Measurements from ENCODE around the gene SEC31A.

Gene SEC31A

DNA sequence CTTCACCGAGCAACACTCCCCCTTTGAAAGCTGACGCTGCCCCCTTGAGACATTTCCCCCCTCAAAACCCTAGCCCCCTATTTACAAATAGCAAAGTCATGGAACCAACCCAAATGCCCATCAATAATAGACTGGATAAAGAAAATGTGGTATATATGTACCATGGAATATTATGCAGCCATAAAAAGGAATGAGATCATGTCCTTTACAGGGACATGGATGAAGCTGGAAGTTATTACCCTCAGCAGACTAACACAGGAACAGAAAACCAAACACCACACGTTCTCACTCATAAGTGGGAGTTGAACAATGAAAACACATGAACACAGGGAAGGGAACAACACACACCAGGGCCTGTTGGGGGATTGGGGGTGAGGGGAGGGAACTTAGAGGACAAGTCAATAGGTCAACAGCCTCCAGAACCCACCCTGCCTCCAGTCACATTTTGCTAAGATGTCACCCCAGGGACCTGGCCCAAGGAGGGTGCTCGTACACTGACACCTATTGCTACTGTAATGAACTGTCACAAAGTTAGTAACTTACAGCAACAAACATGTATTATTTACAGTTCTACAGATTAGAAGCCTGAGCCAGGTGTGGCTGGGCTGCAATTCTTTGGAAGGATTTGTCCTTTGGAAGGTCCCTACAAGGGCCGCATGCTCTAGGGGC, 113.0 kb downstream of the SEC31A start:
- Histone ChIP-seq H3K9ac (ENCODE audit: low read length) (no peak overlapping the region), H2BK15ac (ENCODE audit: low read depth, poor library complexity, severe bottlenecking) (no peak overlapping the region), H3K4ac (ENCODE audit: low read depth in 1 of 2, low read length in 2 of 2) (no peak overlapping the region), H3K4me3 (ENCODE audit: insufficient read depth in 1 of 2, low read depth in 1 of 2, low read length in 2 of 2) (no peak overlapping the region), H3K4me1 (ENCODE audit: control insufficient read depth, insufficient read depth, low read depth, low read length) (peaks cover 24% of the 10 kb centered on the region), H3K79me1 (replicated peaks; ENCODE audit: low read length, poor library complexity, severe bottlenecking) (peaks cover 25% of the 10 kb centered on the region), H2AFZ (ENCODE audit: low read depth, low read length) (no peak overlapping the region), H3K4me2 (ENCODE audit: low read length, poor library complexity, severe bottlenecking) (no peak overlapping the region), H3K23ac (ENCODE audit: low read length in 2 of 2) (no peak overlapping the region), H3K9me3 (ENCODE audit: control insufficient read depth, low read length) (no peaks in the 10 kb centered on the region), H3K27ac (ENCODE audit: low read length, poor library complexity, severe bottlenecking) (no peak overlapping the region), H4K8ac (ENCODE audit: low read length) (no peak overlapping the region), H3K27me3 (ENCODE audit: control insufficient read depth in 1 of 2, insufficient read depth in 1 of 2, low read length in 2 of 2) (no peaks in the 10 kb centered on the region), H3K14ac (ENCODE audit: low read length in 2 of 2) (no peak overlapping the region), H2BK5ac (ENCODE audit: low read depth, low read length, poor library complexity, severe bottlenecking) (no peak overlapping the region), H3K18ac (ENCODE audit: low read depth in 1 of 2, low read length in 2 of 2) (no peak overlapping the region), H2AK5ac (ENCODE audit: low read length, severe bottlenecking) (peak overlapping the region; percentile 57), H2BK12ac (ENCODE audit: low read length in 2 of 2) (no peak overlapping the region), H3K36me3 (ENCODE audit: control insufficient read depth in 1 of 2, insufficient read depth in 2 of 2, low read depth in 1 of 2, low read length in 2 of 2) (no peaks in the 10 kb centered on the region), H2BK120ac (ENCODE audit: low read depth, low read length) (no peak overlapping the region), H4K91ac (ENCODE audit: low read length) (no peak overlapping the region)
- DNase-seq, result no peak
- WGBS, result 97% methylated on average over 3 of the region's 5 CpGs

DNA sequence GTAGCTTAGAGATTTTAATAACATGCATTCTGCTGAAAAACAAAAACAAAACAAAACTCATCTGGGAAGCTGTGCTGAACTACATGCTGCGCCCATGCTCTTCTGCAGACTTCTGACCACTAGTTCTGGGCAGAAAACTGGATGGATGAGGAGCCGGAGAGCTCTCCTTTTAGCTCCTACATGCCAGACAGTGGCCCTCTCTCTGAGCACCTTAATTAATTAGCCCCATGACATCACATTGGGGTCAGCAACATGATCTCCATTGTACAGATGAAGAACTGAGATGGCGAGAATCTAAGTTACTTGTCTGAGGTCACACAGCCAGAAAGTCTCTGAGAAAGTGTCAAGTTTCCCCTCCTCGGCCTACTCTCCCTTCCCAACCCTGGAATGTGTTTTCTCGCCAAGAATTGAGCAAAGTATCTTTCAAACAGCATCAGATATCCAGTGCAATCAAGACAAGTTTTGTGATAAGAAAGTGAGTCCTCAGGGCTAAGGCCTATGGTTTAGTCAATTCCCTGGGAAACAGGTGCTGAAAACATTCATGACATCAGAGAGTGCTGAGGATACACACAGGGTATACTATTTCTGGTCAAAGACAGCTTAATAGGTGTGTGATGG, 113.9 kb downstream of the SEC31A start:
- 90% methylated on average over 4 of the region's 5 CpGs for WGBS

DNA sequence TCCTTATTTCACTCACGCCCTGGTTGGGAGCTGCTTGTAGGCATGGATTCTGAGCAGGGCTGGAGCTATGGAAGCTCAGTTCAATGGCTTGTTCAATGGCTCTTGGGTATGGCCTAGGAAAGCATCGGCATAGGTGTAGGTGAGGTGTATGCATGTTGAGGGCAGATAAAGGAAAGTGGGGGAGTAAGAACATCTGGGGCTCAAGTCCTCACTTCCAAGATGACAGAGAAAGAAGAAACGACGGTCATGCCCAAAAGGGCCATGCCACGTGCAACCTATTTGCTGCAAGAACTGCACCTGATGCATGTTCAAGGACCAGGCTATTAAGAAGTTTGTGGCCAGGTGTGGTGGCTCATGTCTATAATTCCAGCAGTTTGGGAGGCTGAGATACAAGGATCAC, 115.7 kb downstream of the SEC31A start:
- Histone ChIP-seq H2BK15ac (ENCODE audit: low read depth, poor library complexity, severe bottlenecking) (no peak overlapping the region), H3K79me1 (replicated peaks; ENCODE audit: low read length, poor library complexity, severe bottlenecking) (peaks cover 31% of the 10 kb centered on the region), H2BK12ac (ENCODE audit: low read length in 2 of 2) (no peak overlapping the region), H4K91ac (ENCODE audit: low read length) (no peak overlapping the region), H3K36me3 (ENCODE audit: control insufficient read depth in 1 of 2, insufficient read depth in 2 of 2, low read depth in 1 of 2, low read length in 2 of 2) (peaks cover 0 to 3% of the 10 kb centered on the region in 2 experiments), H3K9me3 (ENCODE audit: control insufficient read depth, low read length) (no peaks in the 10 kb centered on the region), H3K14ac (ENCODE audit: low read length in 2 of 2) (no peak overlapping the region), H3K9ac (ENCODE audit: low read length) (no peak overlapping the region), H3K18ac (ENCODE audit: low read depth in 1 of 2, low read length in 2 of 2) (no peak overlapping the region), H3K4me1 (ENCODE audit: control insufficient read depth, insufficient read depth, low read depth, low read length) (peaks cover 17% of the 10 kb centered on the region), H3K4me2 (ENCODE audit: low read length, poor library complexity, severe bottlenecking) (no peak overlapping the region), H2BK5ac (ENCODE audit: low read depth, low read length, poor library complexity, severe bottlenecking) (no peak overlapping the region), H3K27ac (ENCODE audit: low read length, poor library complexity, severe bottlenecking) (peak overlapping the region; percentile 27), H2BK120ac (ENCODE audit: low read depth, low read length) (no peak overlapping the region), H4K8ac (ENCODE audit: low read length) (no peak overlapping the region), H2AK5ac (ENCODE audit: low read length, severe bottlenecking) (peak overlapping the region; percentile 11), H3K23ac (ENCODE audit: low read length in 2 of 2) (no peak overlapping the region), H3K27me3 (ENCODE audit: control insufficient read depth in 1 of 2, insufficient read depth in 1 of 2, low read length in 2 of 2) (no peaks in the 10 kb centered on the region), H2AFZ (ENCODE audit: low read depth, low read length) (no peak overlapping the region), H3K4ac (ENCODE audit: low read depth in 1 of 2, low read length in 2 of 2) (no peak overlapping the region), H3K4me3 (ENCODE audit: insufficient read depth in 1 of 2, low read depth in 1 of 2, low read length in 2 of 2) (peak overlapping the region in 1 of 2 experiments; percentile 23)
- DNase-seq, result no peak
- 94% methylated on average over 5 of the region's 5 CpGs for WGBS

More for the DNA sequence above, 113.9 kb downstream of the SEC31A start:
- no peak overlapping the region for H2BK120ac ChIP-seq (ENCODE audit: low read depth, low read length)
- H2BK5ac ChIP-seq (ENCODE audit: low read depth, low read length, poor library complexity, severe bottlenecking), result no peak overlapping the region
- H2AK5ac ChIP-seq (ENCODE audit: low read length, severe bottlenecking), result no peak overlapping the region
- no peak overlapping the region for H3K4me3 ChIP-seq (ENCODE audit: insufficient read depth in 1 of 2, low read depth in 1 of 2, low read length in 2 of 2)
- no peak overlapping the region for H3K18ac ChIP-seq (ENCODE audit: low read depth in 1 of 2, low read length in 2 of 2)
- H3K79me1 ChIP-seq (replicated peaks; ENCODE audit: low read length, poor library complexity, severe bottlenecking), result peaks cover 25% of the 10 kb centered on the region
- H3K4me1 ChIP-seq (ENCODE audit: control insufficient read depth, insufficient read depth, low read depth, low read length), result peaks cover 25% of the 10 kb centered on the region
- H4K8ac ChIP-seq (ENCODE audit: low read length), result no peak overlapping the region
- H3K23ac ChIP-seq (ENCODE audit: low read length in 2 of 2), result no peak overlapping the region
- no peak overlapping the region for H3K9ac ChIP-seq (ENCODE audit: low read length)
- peaks cover 0 to 3% of the 10 kb centered on the region in 2 experiments for H3K36me3 ChIP-seq (ENCODE audit: control insufficient read depth in 1 of 2, insufficient read depth in 2 of 2, low read depth in 1 of 2, low read length in 2 of 2)
- no peak for DNase-seq
- no peaks in the 10 kb centered on the region for H3K9me3 ChIP-seq (ENCODE audit: control insufficient read depth, low read length)
- H2BK15ac ChIP-seq (ENCODE audit: low read depth, poor library complexity, severe bottlenecking), result no peak overlapping the region
- peak overlapping the region; percentile 21 for H3K27ac ChIP-seq (ENCODE audit: low read length, poor library complexity, severe bottlenecking)
- no peak overlapping the region for H3K4me2 ChIP-seq (ENCODE audit: low read length, poor library complexity, severe bottlenecking)
- no peak overlapping the region for H3K14ac ChIP-seq (ENCODE audit: low read length in 2 of 2)
- H3K27me3 ChIP-seq (ENCODE audit: control insufficient read depth in 1 of 2, insufficient read depth in 1 of 2, low read length in 2 of 2), result no peaks in the 10 kb centered on the region
- no peak overlapping the region for H3K4ac ChIP-seq (ENCODE audit: low read depth in 1 of 2, low read length in 2 of 2)
- H4K91ac ChIP-seq (ENCODE audit: low read length), result no peak overlapping the region
- H2BK12ac ChIP-seq (ENCODE audit: low read length in 2 of 2), result no peak overlapping the region
- H2AFZ ChIP-seq (ENCODE audit: low read depth, low read length), result no peak overlapping the region

DNA sequence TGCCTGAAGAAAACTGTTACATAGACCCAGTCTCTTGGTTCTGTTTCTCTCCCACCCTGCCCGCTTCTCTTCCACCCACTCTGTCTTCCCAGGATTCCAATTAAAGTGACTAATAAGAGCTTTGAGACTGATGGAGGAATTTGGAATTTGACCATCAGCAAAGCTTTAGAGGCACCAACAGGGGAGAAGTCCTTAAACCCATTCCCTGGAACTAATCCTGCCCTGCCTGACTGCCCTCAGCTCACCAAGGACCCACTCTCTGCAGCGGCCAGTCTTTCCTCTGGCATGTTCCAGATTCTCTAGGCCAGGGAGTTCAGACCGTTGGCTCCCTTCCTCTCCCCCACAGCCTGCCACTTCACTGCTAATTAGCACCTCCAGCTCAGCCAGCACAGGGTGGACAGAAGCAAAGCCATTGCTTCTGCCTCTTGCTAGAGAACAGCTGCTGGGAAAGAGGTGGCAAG, 116.2 kb downstream of the SEC31A start:
- H3K36me3 ChIP-seq (ENCODE audit: control insufficient read depth in 1 of 2, insufficient read depth in 2 of 2, low read depth in 1 of 2, low read length in 2 of 2), result peaks cover 0 to 3% of the 10 kb centered on the region in 2 experiments
- no peak overlapping the region for H3K4ac ChIP-seq (ENCODE audit: low read depth in 1 of 2, low read length in 2 of 2)

More for the DNA sequence above, 116.2 kb downstream of the SEC31A start:
- H3K4me1 ChIP-seq (ENCODE audit: control insufficient read depth, insufficient read depth, low read depth, low read length), result peaks cover 14% of the 10 kb centered on the region
- H3K27ac ChIP-seq (ENCODE audit: low read length, poor library complexity, severe bottlenecking), result peak overlapping the region; percentile 41
- no peak overlapping the region for H2BK5ac ChIP-seq (ENCODE audit: low read depth, low read length, poor library complexity, severe bottlenecking)
- no peak overlapping the region for H3K23ac ChIP-seq (ENCODE audit: low read length in 2 of 2)
- no peak overlapping the region for H4K8ac ChIP-seq (ENCODE audit: low read length)
- no peak overlapping the region for H2AFZ ChIP-seq (ENCODE audit: low read depth, low read length)
- H2BK12ac ChIP-seq (ENCODE audit: low read length in 2 of 2), result no peak overlapping the region
- H3K14ac ChIP-seq (ENCODE audit: low read length in 2 of 2), result no peak overlapping the region
- no peak for DNase-seq
- H2AK5ac ChIP-seq (ENCODE audit: low read length, severe bottlenecking), result no peak overlapping the region
- no peak overlapping the region for H2BK120ac ChIP-seq (ENCODE audit: low read depth, low read length)
- H4K91ac ChIP-seq (ENCODE audit: low read length), result no peak overlapping the region
- no peak overlapping the region for H3K9ac ChIP-seq (ENCODE audit: low read length)
- peak overlapping the region in 1 of 2 experiments; percentile 23 for H3K4me3 ChIP-seq (ENCODE audit: insufficient read depth in 1 of 2, low read depth in 1 of 2, low read length in 2 of 2)
- H3K4me2 ChIP-seq (ENCODE audit: low read length, poor library complexity, severe bottlenecking), result no peak overlapping the region
- H2BK15ac ChIP-seq (ENCODE audit: low read depth, poor library complexity, severe bottlenecking), result no peak overlapping the region
- peaks cover 32% of the 10 kb centered on the region for H3K79me1 ChIP-seq (replicated peaks; ENCODE audit: low read length, poor library complexity, severe bottlenecking)
- H3K27me3 ChIP-seq (ENCODE audit: control insufficient read depth in 1 of 2, insufficient read depth in 1 of 2, low read length in 2 of 2), result no peaks in the 10 kb centered on the region
- no peak overlapping the region for H3K18ac ChIP-seq (ENCODE audit: low read depth in 1 of 2, low read length in 2 of 2)
- 24% methylated on average over 2 of the region's 3 CpGs for WGBS
- H3K9me3 ChIP-seq (ENCODE audit: control insufficient read depth, low read length), result no peaks in the 10 kb centered on the region

All from mesenchymal stem cell (in vitro differentiated cells and primary cell).